GM19324 (cell line): ENCODE measurements around the gene ETV6.

Source experiments
- ATAC-seq: cut with Tn5 transposase; IDR thresholded peaks from one replicate; pipeline ENCODE4 v1.9.1; 2021; ENCODE audit warnings: mild to moderate bottlenecking, moderate library complexity; ENCODE audit not compliant: unreplicated experiment, low FRiP score

Gene ETV6

GRCh38 chr12:11838403-11838802, 188.9 kb downstream of the ETV6 start:
- ATAC-seq, result no peak

GRCh38 chr12:11839091-11839641, 189.7 kb downstream of the ETV6 start:
- no peak for ATAC-seq

- no peak for ATAC-seq
These were observed 190.9 kb downstream of the ETV6 start for GRCh38 chr12:11840366-11840765.

- ATAC-seq, result no peak
These were observed 197.0 kb downstream of the ETV6 start for GRCh38 chr12:11846488-11846887.

GRCh38 chr12:11847539-11847938, 198.1 kb downstream of the ETV6 start:
- ATAC-seq, result no peak

- ATAC-seq, result no peak
These were observed 200.5 kb downstream of the ETV6 start for GRCh38 chr12:11849757-11850504.

GRCh38 chr12:11853126-11853525, 203.7 kb downstream of the ETV6 start:
- ATAC-seq, result no peak

GRCh38 chr12:11854011-11854499, 204.6 kb downstream of the ETV6 start:
- no peak for ATAC-seq

- ATAC-seq, result no peak
These were observed 206.5 kb downstream of the ETV6 start for GRCh38 chr12:11855983-11856374.

GRCh38 chr12:11856971-11857370, 207.5 kb downstream of the ETV6 start:
- ATAC-seq, result no peak

GRCh38 chr12:11859705-11860425, 210.4 kb downstream of the ETV6 start:
- ATAC-seq, result no peak

GRCh38 chr12:11861155-11861863, 211.8 kb downstream of the ETV6 start:
- ATAC-seq, result no peak

- no peak for ATAC-seq
These were observed 212.6 kb downstream of the ETV6 start for GRCh38 chr12:11861864-11862600.

GRCh38 chr12:11862798-11863197, 213.3 kb downstream of the ETV6 start:
- no peak for ATAC-seq

GRCh38 chr12:11863478-11863906, 214.0 kb downstream of the ETV6 start:
- ATAC-seq, result no peak

- no peak for ATAC-seq
These were observed 214.5 kb downstream of the ETV6 start for GRCh38 chr12:11863988-11864387.

GRCh38 chr12:11865824-11866223, 216.3 kb downstream of the ETV6 start:
- no peak for ATAC-seq

- ATAC-seq, result no peak
These were observed 218.6 kb downstream of the ETV6 start for GRCh38 chr12:11868027-11868426.

- ATAC-seq, result no peak
These were observed 219.9 kb downstream of the ETV6 start for GRCh38 chr12:11869406-11869805.

- ATAC-seq, result no peak
These were observed 220.6 kb downstream of the ETV6 start for GRCh38 chr12:11870041-11870451.
